Mesothelial cell of epicardium (in vitro differentiated cells): ENCODE measurements around the gene XPC. TPM values are rescaled to one million over a fixed set of nuclear protein-coding genes. Genes with fewer than 3 reads are reported as not detected.

Experiments
- DNase-seq, 2 experiments: peaks; one replicate each; pipeline ENCODE4 v3.0.0; 2021; ENCODE audit warnings: low spot score in 2 of 2; ENCODE audit not compliant: unreplicated experiment in 2 of 2
- H3K27ac Mint-ChIP-seq: 2 replicates; pipeline ENCODE4 v1.8.0; 2021; ENCODE audit warnings: mixed read lengths
- H3K27me3 Mint-ChIP-seq: 2 replicates; pipeline ENCODE4 v1.8.0; 2021; ENCODE audit warnings: low read depth, mixed read lengths
- H3K36me3 Mint-ChIP-seq: 2 replicates; pipeline ENCODE4 v1.8.0; 2021; ENCODE audit warnings: mixed read lengths
- H3K4me1 Mint-ChIP-seq: 2 replicates; pipeline ENCODE4 v1.8.0; 2021; ENCODE audit warnings: mixed read lengths
- H3K4me3 Mint-ChIP-seq: 2 replicates; pipeline ENCODE4 v1.8.0; 2021; ENCODE audit warnings: mild to moderate bottlenecking, moderate library complexity, mixed read lengths
- H3K9me3 Mint-ChIP-seq: 2 replicates; pipeline ENCODE4 v1.8.0; 2021; ENCODE audit warnings: mixed read lengths
- total RNA-seq: library from RNA; stranded (reverse); gene quantifications from 3 replicates; pipeline ENCODE4 v1.2.1, GENCODE V29; 2021
- TF ChIP-seq, protein P1 (sequence below): fragments of 200-600 bp; sonication (generic); IDR thresholded peaks from one replicate; pipeline ENCODE4 v1.5.0; 2021; ENCODE audit warnings: antibody characterized with exemption; ENCODE audit not compliant: unreplicated experiment

The XPC gene
- total RNA-seq, 1 donor from 2014 or later, result 47.8 TPM

GRCh38 chr3:14210843-14211594 lies 32.6 kb upstream of the XPC start:
- Mint-ChIP-seq H3K36me3 (no peaks in the 10 kb centered on the region), H3K27ac (peak overlapping the region; percentile 65), H3K4me1 (peaks cover 35% of the 10 kb centered on the region), H3K9me3 (no peaks in the 10 kb centered on the region), H3K4me3 (no peak overlapping the region), H3K27me3 (no peaks in the 10 kb centered on the region)
- TF ChIP-seq, protein P1, sequence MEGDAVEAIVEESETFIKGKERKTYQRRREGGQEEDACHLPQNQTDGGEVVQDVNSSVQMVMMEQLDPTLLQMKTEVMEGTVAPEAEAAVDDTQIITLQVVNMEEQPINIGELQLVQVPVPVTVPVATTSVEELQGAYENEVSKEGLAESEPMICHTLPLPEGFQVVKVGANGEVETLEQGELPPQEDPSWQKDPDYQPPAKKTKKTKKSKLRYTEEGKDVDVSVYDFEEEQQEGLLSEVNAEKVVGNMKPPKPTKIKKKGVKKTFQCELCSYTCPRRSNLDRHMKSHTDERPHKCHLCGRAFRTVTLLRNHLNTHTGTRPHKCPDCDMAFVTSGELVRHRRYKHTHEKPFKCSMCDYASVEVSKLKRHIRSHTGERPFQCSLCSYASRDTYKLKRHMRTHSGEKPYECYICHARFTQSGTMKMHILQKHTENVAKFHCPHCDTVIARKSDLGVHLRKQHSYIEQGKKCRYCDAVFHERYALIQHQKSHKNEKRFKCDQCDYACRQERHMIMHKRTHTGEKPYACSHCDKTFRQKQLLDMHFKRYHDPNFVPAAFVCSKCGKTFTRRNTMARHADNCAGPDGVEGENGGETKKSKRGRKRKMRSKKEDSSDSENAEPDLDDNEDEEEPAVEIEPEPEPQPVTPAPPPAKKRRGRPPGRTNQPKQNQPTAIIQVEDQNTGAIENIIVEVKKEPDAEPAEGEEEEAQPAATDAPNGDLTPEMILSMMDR, result no peak
- no peak for DNase-seq

- H3K4me3 Mint-ChIP-seq, result no peak overlapping the region
- peak overlapping the region; percentile 57 for H3K27ac Mint-ChIP-seq
- DNase-seq, result no peak
- H3K9me3 Mint-ChIP-seq, result no peaks in the 10 kb centered on the region
- H3K36me3 Mint-ChIP-seq, result no peaks in the 10 kb centered on the region
- TF ChIP-seq, protein P1, result no peak
- peaks cover 35% of the 10 kb centered on the region for H3K4me1 Mint-ChIP-seq
- no peaks in the 10 kb centered on the region for H3K27me3 Mint-ChIP-seq
These were observed 31.9 kb upstream of the XPC start for GRCh38 chr3:14210290-14210688.

GRCh38 chr3:14209581-14210289 lies 31.3 kb upstream of the XPC start:
- H3K27ac Mint-ChIP-seq, result peak overlapping the region; percentile 18
- TF ChIP-seq, protein P1, result no peak
- H3K36me3 Mint-ChIP-seq, result no peaks in the 10 kb centered on the region
- no peaks in the 10 kb centered on the region for H3K27me3 Mint-ChIP-seq
- peaks cover 35% of the 10 kb centered on the region for H3K4me1 Mint-ChIP-seq
- no peak for DNase-seq
- no peak overlapping the region for H3K4me3 Mint-ChIP-seq
- H3K9me3 Mint-ChIP-seq, result no peaks in the 10 kb centered on the region

- no peaks in the 10 kb centered on the region for H3K36me3 Mint-ChIP-seq
- no peak for DNase-seq
- peaks cover 41% of the 10 kb centered on the region for H3K4me1 Mint-ChIP-seq
- TF ChIP-seq, protein P1, result no peak
- H3K9me3 Mint-ChIP-seq, result no peaks in the 10 kb centered on the region
- peak overlapping the region; percentile 18 for H3K27ac Mint-ChIP-seq
- H3K4me3 Mint-ChIP-seq, result no peak overlapping the region
- no peaks in the 10 kb centered on the region for H3K27me3 Mint-ChIP-seq
These were observed 30.6 kb upstream of the XPC start for GRCh38 chr3:14208977-14209394.

GRCh38 chr3:14208168-14208567 lies 29.8 kb upstream of the XPC start:
- Mint-ChIP-seq H3K4me3 (no peak overlapping the region), H3K27ac (no peak overlapping the region), H3K9me3 (no peaks in the 10 kb centered on the region), H3K36me3 (no peaks in the 10 kb centered on the region), H3K27me3 (no peaks in the 10 kb centered on the region), H3K4me1 (peaks cover 46% of the 10 kb centered on the region)
- DNase-seq, result no peak
- TF ChIP-seq, protein P1, result no peak
